DND-41 (cell line): ENCODE data around the gene GPHN.

Experiments used
- CTCF ChIP-seq: IDR thresholded peaks from 2 replicates; pipeline ENCODE4 v1.5.1; 2012; ENCODE audit warnings: borderline replicate concordance, low read length, moderate library complexity, mild to moderate bottlenecking; ENCODE audit not compliant: poor library complexity, severe bottlenecking; ENCODE audit errors: extremely low read depth
- EZH2 ChIP-seq: IDR thresholded peaks from 3 replicates; pipeline ENCODE4 v1.6.1; 2012; ENCODE audit warnings: borderline replicate concordance, low read depth, mild to moderate bottlenecking, moderate library complexity, low read length, inconsistent platforms; ENCODE audit not compliant: severe bottlenecking

DNA sequence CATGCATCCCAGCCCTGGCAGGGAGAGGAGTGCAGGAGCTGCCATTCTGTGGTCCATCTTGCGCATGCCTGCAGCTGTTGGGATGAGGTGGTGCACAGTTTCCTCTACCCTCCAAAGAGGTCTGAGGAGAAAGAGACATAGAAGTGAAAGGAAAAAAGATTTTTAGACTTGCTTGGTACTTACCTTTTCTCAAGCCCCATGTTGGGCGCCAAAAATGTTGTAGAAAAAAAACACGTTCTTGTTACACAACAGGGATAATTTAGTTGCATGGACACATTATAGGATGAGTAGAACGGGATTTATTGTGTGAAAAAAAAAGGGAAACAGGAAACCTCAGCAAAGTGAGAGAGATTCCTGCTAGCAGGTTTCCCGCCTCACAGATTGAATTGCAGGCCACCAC lies 436.9 kb downstream of the GPHN start:
- TF ChIP-seq CTCF: no peak
- TF ChIP-seq EZH2: no peak
